ENCODE data around the gene CHD2.

GRCh38 chr15:92921215-92922131, 21.3 kb downstream of the CHD2 start:
- TF ChIP-seq CTCF (IDR thresholded peaks at IDR 0.05) = no peak
- no peak; the same call in 1 of the 2 replicates for TF ChIP-seq POLR2AphosphoS5 (IDR thresholded peaks at IDR 0.05; ENCODE audit: low read depth, low read length)
